Hepatocyte (in vitro differentiated cells): ENCODE data around the gene METTL6. TPM values are rescaled to one million over a fixed set of nuclear protein-coding genes. Genes with fewer than 3 reads are reported as not detected.

ENCODE experiments used
- DNase-seq: peaks from one replicate; pipeline ENCODE4 v3.0.0-alpha.2; 2016; ENCODE audit warnings: low spot score
- H2AFZ ChIP-seq: fragments of 200-600 bp; sonication (generic); 2 replicates; pipeline ENCODE4 v1.6.0; 2016; ENCODE audit warnings: antibody characterized with exemption, mild to moderate bottlenecking
- H3K27ac ChIP-seq: fragments of 200-600 bp; sonication (generic); 2 replicates; pipeline ENCODE4 v1.5.1; 2016; ENCODE audit warnings: mild to moderate bottlenecking
- H3K27me3 ChIP-seq: fragments of 200-600 bp; sonication (generic); 2 replicates; pipeline ENCODE4 v1.6.1; 2016
- H3K36me3 ChIP-seq: fragments of 200-600 bp; sonication (generic); replicated peaks from 2 replicates; pipeline ENCODE4 v1.5.1; 2016; ENCODE audit warnings: low read depth; ENCODE audit not compliant: insufficient read depth
- H3K4me1 ChIP-seq: fragments of 200-600 bp; sonication (generic); 2 replicates; pipeline ENCODE4 v1.5.1; 2016; ENCODE audit warnings: mild to moderate bottlenecking, moderate library complexity; ENCODE audit not compliant: insufficient read depth
- H3K4me2 ChIP-seq: fragments of 200-600 bp; sonication (generic); 2 replicates; pipeline ENCODE4 v1.6.0; 2016
- H3K4me3 ChIP-seq: fragments of 200-600 bp; sonication (generic); 2 replicates; pipeline ENCODE4 v1.5.1; 2016; ENCODE audit warnings: mild to moderate bottlenecking
- H3K79me2 ChIP-seq: fragments of 200-600 bp; sonication (generic); 2 replicates; pipeline ENCODE4 v1.6.0; 2017; ENCODE audit warnings: mild to moderate bottlenecking
- H3K9me2 ChIP-seq: fragments of 200-600 bp; sonication (generic); replicated peaks from 2 replicates; pipeline ENCODE4 v1.6.0; 2017; ENCODE audit warnings: mild to moderate bottlenecking; ENCODE audit not compliant: insufficient read depth
- H3K9me3 ChIP-seq: fragments of 200-600 bp; sonication (generic); 2 replicates; pipeline ENCODE4 v1.5.1; 2016; ENCODE audit warnings: low read depth, mild to moderate bottlenecking
- H4K20me1 ChIP-seq: fragments of 200-600 bp; sonication (generic); 2 replicates; pipeline ENCODE4 v1.6.0; 2016; ENCODE audit warnings: mild to moderate bottlenecking; ENCODE audit not compliant: insufficient read depth, poor library complexity, severe bottlenecking
- CTCF ChIP-seq: fragments of 200-600 bp; sonication (generic); IDR thresholded peaks from 2 replicates; pipeline ENCODE4 v1.5.1; 2016; ENCODE audit warnings: antibody characterized with exemption, mild to moderate bottlenecking; ENCODE audit not compliant: poor library complexity
- EZH2 ChIP-seq: fragments of 200-600 bp; sonication (generic); IDR thresholded peaks from 2 replicates; pipeline ENCODE4 v1.6.1; 2016; ENCODE audit warnings: antibody characterized with exemption, mild to moderate bottlenecking, borderline replicate concordance
- EZH2phosphoT487 ChIP-seq: fragments of 200-600 bp; sonication (generic); IDR thresholded peaks from one replicate; pipeline ENCODE4 v1.6.1; 2018; ENCODE audit warnings: antibody characterized with exemption, mild to moderate bottlenecking, low read depth, moderate library complexity; ENCODE audit not compliant: unreplicated experiment, severe bottlenecking
- WGBS: methylation state at CpG from one replicate; pipeline ENCODE4 v1.1.6; 2016; ENCODE audit warnings: low lambda C conversion rate; ENCODE audit errors: missing lambda C conversion rate; 5-methylcytosine and 5-hydroxymethylcytosine counted together
- polyA plus RNA-seq: library from polyadenylated mRNA; unstranded; fragments of >200 nt; fragmentation: Nextera tagmentation; extraction: Ambion mirVana; gene quantifications from 2 replicates; pipeline ENCODE4 v1.2.1, GENCODE V29; 2016
- total RNA-seq: library from RNA; depleted of rRNA; stranded (reverse); fragments of >200 nt; gene quantifications from 2 replicates; pipeline ENCODE4 v1.2.3, GENCODE V29; 2014

METTL6 gene
- total and polyA plus RNA-seq, 2 experiments from 2014 or later, result 13.4 to 21.4 TPM

GRCh38 chr3:15470849-15471248, 43.5 kb upstream of the METTL6 start:
- H4K20me1 ChIP-seq, result no peaks in the 10 kb centered on the region
- no peaks in the 10 kb centered on the region for H3K27me3 ChIP-seq
- H3K9me3 ChIP-seq, result no peaks in the 10 kb centered on the region
- 98% methylated on average over 2 of the region's 2 CpGs for WGBS
- no peak for DNase-seq
- H3K79me2 ChIP-seq, result no peaks in the 10 kb centered on the region
- no peaks in the 10 kb centered on the region for H3K4me1 ChIP-seq
- H3K9me2 ChIP-seq, result no peaks in the 10 kb centered on the region
- TF ChIP-seq EZH2phosphoT487, result no peak
- TF ChIP-seq CTCF, result no peak
- TF ChIP-seq EZH2, result no peak
- no peak overlapping the region for H3K27ac ChIP-seq
- H3K4me2 ChIP-seq, result no peak overlapping the region
- no peaks in the 10 kb centered on the region for H3K36me3 ChIP-seq
- no peak overlapping the region for H3K4me3 ChIP-seq
- H2AFZ ChIP-seq, result no peak overlapping the region

GRCh38 chr3:15470261-15470660, 42.9 kb upstream of the METTL6 start:
- Histone ChIP-seq H3K9me2 (no peaks in the 10 kb centered on the region), H3K27me3 (no peaks in the 10 kb centered on the region), H3K4me3 (no peak overlapping the region), H3K4me1 (no peaks in the 10 kb centered on the region), H3K27ac (no peak overlapping the region), H3K36me3 (no peaks in the 10 kb centered on the region), H3K79me2 (no peaks in the 10 kb centered on the region), H3K4me2 (no peak overlapping the region), H2AFZ (no peak overlapping the region), H4K20me1 (no peaks in the 10 kb centered on the region), H3K9me3 (no peaks in the 10 kb centered on the region)
- TF ChIP-seq CTCF (no peak), EZH2phosphoT487 (no peak), EZH2 (no peak)
- DNase-seq, result no peak
- WGBS, result 77% methylated on average over 6 of the region's 6 CpGs

- no peak overlapping the region for H3K4me3 ChIP-seq
These were observed 40.2 kb upstream of the METTL6 start for GRCh38 chr3:15467227-15468181.

More at GRCh38 chr3:15467227-15468181, 40.2 kb upstream of the METTL6 start:
- Histone ChIP-seq H3K27me3 (no peaks in the 10 kb centered on the region), H2AFZ (no peak overlapping the region), H3K4me2 (no peak overlapping the region), H3K4me1 (no peaks in the 10 kb centered on the region), H3K79me2 (no peaks in the 10 kb centered on the region), H3K9me3 (no peaks in the 10 kb centered on the region), H3K9me2 (no peaks in the 10 kb centered on the region), H3K27ac (no peak overlapping the region), H4K20me1 (no peaks in the 10 kb centered on the region), H3K36me3 (no peaks in the 10 kb centered on the region)
- no peak for DNase-seq
- 89% methylated on average over 11 of the region's 11 CpGs for WGBS
- TF ChIP-seq EZH2, result no peak
- no peak for TF ChIP-seq CTCF
- TF ChIP-seq EZH2phosphoT487, result no peak
